ENCODE results near the gene LRRC4C. TPM values are rescaled to one million over a fixed set of nuclear protein-coding genes. Genes with fewer than 3 reads are reported as not detected.

The LRRC4C gene
- total RNA-seq, 2 donors from 2014 or later = 0.84 to 0.95 TPM

GRCh38 chr11:40434926-40435325 lies 1024.5 kb downstream of the LRRC4C start:
- Mint-ChIP-seq H3K27me3 (ENCODE audit: insufficient read depth) (no peaks in the 10 kb centered on the region), H3K4me3 (no peak overlapping the region), H3K27ac (no peak overlapping the region), H3K36me3 (ENCODE audit: low read depth) (no peaks in the 10 kb centered on the region), H3K9me3 (no peaks in the 10 kb centered on the region), H3K4me1 (peaks cover 16% of the 10 kb centered on the region)
- Histone ChIP-seq H3K27ac (ENCODE audit: low read depth, low read length) (no peak overlapping the region), H3K4me3 (ENCODE audit: low read length) (no peak overlapping the region), H3K36me3 (ENCODE audit: control insufficient read depth, insufficient read depth, low read length) (no peaks in the 10 kb centered on the region), H3K9ac (ENCODE audit: extremely low read depth, low read length, poor library complexity, severe bottlenecking) (no peak overlapping the region), H3K4me1 (ENCODE audit: control insufficient read depth, insufficient read depth, low read length) (peaks cover 13% of the 10 kb centered on the region), H3K27me3 (ENCODE audit: control insufficient read depth, insufficient read depth, low read length, poor library complexity, severe bottlenecking) (no peaks in the 10 kb centered on the region), H3K9me3 (ENCODE audit: control insufficient read depth, low read length) (no peaks in the 10 kb centered on the region)
- DNase-seq = no peak
- 82 to 100% methylated on average over 1 to 2 of the region's 2 CpGs for WGBS, 2 experiments (ENCODE audit: insufficient coverage in 1 of 2, insufficient read length in 1 of 2)
- TF ChIP-seq CTCF (conservative IDR thresholded peaks at IDR 0.05) = no peak

GRCh38 chr11:40432358-40432757 lies 1027.1 kb downstream of the LRRC4C start:
- H3K27me3 Mint-ChIP-seq (ENCODE audit: insufficient read depth) = no peaks in the 10 kb centered on the region
- Histone ChIP-seq H3K4me1 (ENCODE audit: control insufficient read depth, insufficient read depth, low read length) (peaks cover 15% of the 10 kb centered on the region), H3K4me3 (ENCODE audit: low read length) (no peak overlapping the region), H3K9ac (ENCODE audit: extremely low read depth, low read length, poor library complexity, severe bottlenecking) (no peak overlapping the region), H3K27ac (ENCODE audit: low read depth, low read length) (no peak overlapping the region), H3K27me3 (ENCODE audit: control insufficient read depth, insufficient read depth, low read length, poor library complexity, severe bottlenecking) (no peaks in the 10 kb centered on the region), H3K9me3 (ENCODE audit: control insufficient read depth, low read length) (no peaks in the 10 kb centered on the region), H3K36me3 (ENCODE audit: control insufficient read depth, insufficient read depth, low read length) (no peaks in the 10 kb centered on the region)
- H3K9me3 Mint-ChIP-seq = no peaks in the 10 kb centered on the region
- peaks cover 18% of the 10 kb centered on the region for H3K4me1 Mint-ChIP-seq
- TF ChIP-seq CTCF (conservative IDR thresholded peaks at IDR 0.05) = no peak
- no peaks in the 10 kb centered on the region for H3K36me3 Mint-ChIP-seq (ENCODE audit: low read depth)
- no peak for DNase-seq
- 95% methylated on average over 2 of the region's 2 CpGs; no CpG with 5 or more reads in 1 of the 2 experiments for WGBS, 2 experiments (ENCODE audit: insufficient coverage in 1 of 2, insufficient read length in 1 of 2)
- no peak overlapping the region for H3K4me3 Mint-ChIP-seq
- H3K27ac Mint-ChIP-seq = no peak overlapping the region

GRCh38 chr11:40425168-40425567 lies 1034.3 kb downstream of the LRRC4C start:
- Mint-ChIP-seq H3K27ac (no peak overlapping the region), H3K4me3 (no peak overlapping the region), H3K27me3 (ENCODE audit: insufficient read depth) (no peaks in the 10 kb centered on the region), H3K9me3 (no peaks in the 10 kb centered on the region), H3K36me3 (ENCODE audit: low read depth) (no peaks in the 10 kb centered on the region), H3K4me1 (peaks cover 5% of the 10 kb centered on the region)
- no peak overlapping the region for H3K9ac ChIP-seq (ENCODE audit: extremely low read depth, low read length, poor library complexity, severe bottlenecking)
- DNase-seq = no peak
- peak; percentile 37 for TF ChIP-seq CTCF (conservative IDR thresholded peaks at IDR 0.05)
- H3K36me3 ChIP-seq (ENCODE audit: control insufficient read depth, insufficient read depth, low read length) = no peaks in the 10 kb centered on the region
- no peaks in the 10 kb centered on the region for H3K27me3 ChIP-seq (ENCODE audit: control insufficient read depth, insufficient read depth, low read length, poor library complexity, severe bottlenecking)
- no peaks in the 10 kb centered on the region for H3K9me3 ChIP-seq (ENCODE audit: control insufficient read depth, low read length)
- H3K4me3 ChIP-seq (ENCODE audit: low read length) = no peak overlapping the region
- H3K4me1 ChIP-seq (ENCODE audit: control insufficient read depth, insufficient read depth, low read length) = peaks cover 3% of the 10 kb centered on the region
- H3K27ac ChIP-seq (ENCODE audit: low read depth, low read length) = no peak overlapping the region
- WGBS, 2 experiments (ENCODE audit: insufficient coverage in 1 of 2, insufficient read length in 1 of 2) = 92% methylated on average over 1 of the region's 1 CpG; no CpG with 5 or more reads in 1 of the 2 experiments

All from endodermal cell (in vitro differentiated cells).